ENCODE measurements around the gene MAP4K4.

The MAP4K4 gene

DNA sequence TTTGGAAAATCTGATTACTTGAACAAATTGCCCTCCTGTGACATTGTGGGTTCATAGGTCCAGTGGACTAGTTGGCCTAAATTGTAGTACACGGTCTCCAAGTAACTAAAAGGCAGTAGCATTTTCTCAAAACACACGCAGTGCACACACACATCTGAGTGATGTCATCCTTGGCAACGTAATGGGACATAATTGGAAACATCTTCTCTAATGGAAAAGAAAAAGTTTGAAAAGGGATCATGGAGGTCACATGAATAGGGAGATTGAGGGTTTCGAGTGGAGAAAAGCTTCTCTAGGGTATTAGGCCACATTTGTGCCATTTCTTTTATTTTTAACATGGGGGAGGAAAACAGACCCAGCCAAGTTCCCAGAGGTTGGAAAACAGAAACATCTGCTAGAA lies 93.3 kb downstream of the MAP4K4 start:
- DNase-seq (ENCODE audit: low spot score), result no peak

DNA sequence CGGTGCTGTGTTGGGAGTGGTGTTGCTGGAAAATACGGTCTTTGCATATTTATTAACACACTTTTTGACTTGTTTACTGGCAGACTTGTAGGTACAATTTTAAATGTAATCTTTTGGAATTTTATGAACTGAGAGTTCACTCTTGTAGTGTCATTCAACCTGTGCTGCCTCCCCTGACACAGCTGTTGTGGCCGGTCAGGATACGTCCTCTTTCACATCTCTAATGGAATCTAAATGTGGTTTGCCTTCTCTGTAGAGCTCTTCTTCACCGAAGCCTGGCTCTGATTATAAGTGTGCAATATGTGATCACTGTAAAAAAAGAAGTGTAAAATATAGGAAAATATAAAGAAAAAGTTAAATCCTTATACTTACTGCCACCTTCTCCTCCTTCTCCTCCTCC lies 94.7 kb downstream of the MAP4K4 start:
- DNase-seq (ENCODE audit: low spot score), result no peak

DNA sequence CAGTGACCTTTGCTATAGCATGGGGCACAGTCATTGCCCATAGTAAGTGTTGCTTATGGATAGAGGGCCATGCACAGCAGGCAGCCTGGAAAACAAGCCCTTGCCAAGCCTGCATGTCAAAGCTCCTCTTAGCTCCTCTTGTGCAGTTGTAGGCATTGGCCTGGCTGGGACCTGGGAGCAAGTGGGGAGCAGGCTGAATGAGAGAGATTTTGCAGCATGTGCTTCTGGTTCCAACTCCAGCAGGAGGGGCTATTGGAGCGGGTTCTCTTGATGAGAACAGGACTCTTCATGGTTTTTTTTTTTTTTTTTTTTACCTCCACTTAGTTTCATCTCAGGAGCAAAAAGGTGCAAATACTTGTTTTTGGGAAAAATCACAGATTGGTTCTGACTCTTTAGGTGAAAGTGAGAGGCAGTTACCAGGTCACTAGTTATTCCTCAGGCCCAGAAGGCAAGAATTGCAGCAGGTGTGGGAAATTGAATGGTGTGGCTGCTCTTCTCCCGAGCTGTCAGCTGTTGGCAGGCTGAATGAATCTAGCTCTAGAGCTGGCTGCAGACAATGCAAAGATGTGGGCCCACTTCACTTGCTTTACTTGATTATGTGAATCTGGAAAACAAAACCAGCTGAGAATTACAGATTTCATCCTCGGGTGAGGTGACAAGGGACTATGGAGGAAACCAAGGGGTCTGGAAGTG lies 95.9 kb downstream of the MAP4K4 start:
- no peak for DNase-seq (ENCODE audit: low spot score)

DNA sequence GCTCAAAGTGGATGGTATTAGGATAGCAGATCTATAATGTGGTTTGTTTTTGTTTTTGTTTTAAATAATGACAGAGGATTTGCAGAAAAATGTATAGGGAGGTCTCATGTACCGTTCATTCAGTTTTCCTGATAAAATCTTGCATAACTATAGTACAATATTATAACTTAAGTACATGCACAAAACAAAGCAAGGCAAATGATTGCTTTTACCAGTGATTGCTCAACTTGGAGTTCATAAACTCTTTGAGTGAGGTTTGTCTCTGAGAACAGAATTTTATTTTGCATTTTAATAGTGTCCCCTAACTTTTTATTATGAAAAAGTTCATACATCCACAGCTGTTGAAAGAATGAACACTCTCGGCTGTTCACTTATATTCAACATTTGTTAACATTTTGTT lies 96.6 kb downstream of the MAP4K4 start:
- no peak for DNase-seq (ENCODE audit: low spot score)

DNA sequence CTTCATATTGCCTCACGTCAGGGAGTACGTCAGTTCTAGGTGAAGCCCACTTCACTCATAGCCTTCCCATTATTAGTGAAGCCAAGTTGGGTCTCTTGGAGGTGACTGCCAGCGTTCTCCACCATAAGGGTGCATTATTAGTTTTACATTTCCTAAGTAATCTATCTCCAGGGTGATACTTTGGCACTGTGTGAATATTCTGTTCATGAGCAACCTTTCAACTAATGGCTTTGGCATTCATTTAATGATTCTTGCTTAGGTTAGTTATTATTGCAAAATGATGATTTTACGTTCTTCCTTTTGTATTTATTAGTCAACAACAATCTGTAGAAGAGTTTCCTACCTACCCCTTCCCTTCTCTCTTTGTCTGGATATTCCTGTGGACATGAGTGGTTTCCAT lies 97.5 kb downstream of the MAP4K4 start:
- no peak for DNase-seq (ENCODE audit: low spot score)

DNA sequence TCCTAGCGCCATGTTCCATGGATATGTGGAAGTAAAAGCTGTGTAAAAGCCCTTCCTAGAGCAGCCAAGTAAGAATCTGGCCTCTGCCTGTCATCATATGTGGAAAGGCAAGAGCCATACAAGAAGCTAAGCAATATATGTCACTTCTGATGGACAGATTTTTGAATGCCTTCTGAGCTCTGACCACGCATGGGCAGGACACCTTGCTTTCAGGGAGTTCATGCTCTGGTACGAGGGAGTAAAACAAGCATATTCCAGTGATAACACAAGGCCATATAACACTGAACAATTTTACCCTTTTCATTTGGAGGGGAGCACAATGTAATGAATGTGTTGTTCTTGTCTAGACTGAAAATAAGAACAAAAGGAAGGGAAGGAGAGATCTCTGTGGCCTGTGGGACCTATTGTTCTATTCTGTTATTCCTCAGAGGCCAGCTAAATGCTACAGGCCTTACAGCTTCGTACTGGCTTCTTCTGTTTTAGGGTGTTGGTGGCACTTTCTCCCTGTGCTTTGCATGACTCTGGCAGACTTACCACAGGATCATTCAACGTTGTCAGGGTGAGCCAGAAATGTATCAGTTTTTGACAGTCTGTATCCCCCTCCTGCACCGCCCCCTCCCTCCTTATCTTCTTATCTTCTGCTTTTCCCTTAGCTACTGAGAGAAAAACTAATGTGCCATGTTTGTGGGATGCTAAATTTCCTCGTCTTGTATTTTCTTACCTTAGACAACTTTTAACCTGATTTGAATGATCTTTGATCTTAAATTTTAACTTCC lies 99.5 kb downstream of the MAP4K4 start:
- no peak for DNase-seq (ENCODE audit: low spot score)

DNA sequence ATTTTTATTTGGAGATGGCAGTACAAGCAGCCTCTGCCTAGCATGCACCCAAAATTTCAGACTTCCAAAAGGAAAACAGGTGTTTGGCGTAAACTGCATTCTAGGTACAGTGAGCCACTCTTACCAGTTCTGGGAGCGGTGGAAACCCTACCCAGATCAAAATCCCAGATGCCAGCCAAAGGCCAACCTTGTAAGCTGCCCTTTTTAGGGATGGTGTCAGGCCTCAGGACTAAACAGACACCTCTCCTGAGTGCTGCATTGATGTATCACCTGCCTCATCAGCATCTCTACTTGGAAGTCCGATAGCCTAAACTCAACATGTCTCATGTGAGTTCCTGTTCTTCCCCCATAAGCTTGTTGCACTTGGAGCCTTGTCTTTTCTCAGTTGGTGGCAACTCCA lies 104.0 kb downstream of the MAP4K4 start:
- no peak for DNase-seq (ENCODE audit: low spot score)

DNA sequence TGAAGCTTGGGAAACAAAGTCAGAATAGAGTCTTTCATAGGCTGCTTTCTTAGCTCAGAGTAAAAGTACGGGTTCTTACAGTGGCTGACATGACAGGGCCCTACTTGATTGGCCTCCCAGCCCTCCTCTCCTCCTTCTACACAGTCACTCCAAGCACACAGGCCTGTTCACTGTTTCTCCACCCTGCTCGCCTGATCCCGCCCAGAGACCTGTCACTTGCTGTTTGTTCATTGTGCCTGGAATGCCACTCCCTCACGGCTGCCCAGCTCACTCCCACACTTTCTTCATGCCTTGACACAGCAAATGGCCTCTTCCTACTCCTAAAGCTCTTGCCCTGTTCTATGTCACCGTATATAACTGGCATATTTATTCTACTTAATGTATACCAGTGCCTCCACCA lies 104.8 kb downstream of the MAP4K4 start:
- peak; percentile 43 for DNase-seq (ENCODE audit: low spot score)

DNA sequence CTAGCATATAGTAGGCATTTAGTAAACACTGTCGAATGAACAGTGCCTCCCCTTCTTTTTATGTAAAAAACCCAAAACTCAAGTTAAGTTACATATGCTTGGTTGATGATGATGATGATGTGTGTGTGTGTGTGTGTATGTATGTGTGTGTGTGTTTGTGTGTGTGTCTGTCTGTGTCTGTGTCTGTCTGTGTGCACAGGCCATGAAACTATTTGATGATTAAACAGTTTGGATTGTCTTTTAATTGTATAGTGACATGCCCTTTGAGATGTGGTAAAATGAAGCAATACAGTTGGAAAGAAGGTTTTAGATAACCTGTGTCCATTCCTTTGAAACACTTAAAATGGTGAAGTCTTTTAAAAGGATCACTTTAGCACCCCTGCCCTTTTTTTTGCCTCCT lies 105.6 kb downstream of the MAP4K4 start:
- no peak for DNase-seq (ENCODE audit: low spot score)

DNA sequence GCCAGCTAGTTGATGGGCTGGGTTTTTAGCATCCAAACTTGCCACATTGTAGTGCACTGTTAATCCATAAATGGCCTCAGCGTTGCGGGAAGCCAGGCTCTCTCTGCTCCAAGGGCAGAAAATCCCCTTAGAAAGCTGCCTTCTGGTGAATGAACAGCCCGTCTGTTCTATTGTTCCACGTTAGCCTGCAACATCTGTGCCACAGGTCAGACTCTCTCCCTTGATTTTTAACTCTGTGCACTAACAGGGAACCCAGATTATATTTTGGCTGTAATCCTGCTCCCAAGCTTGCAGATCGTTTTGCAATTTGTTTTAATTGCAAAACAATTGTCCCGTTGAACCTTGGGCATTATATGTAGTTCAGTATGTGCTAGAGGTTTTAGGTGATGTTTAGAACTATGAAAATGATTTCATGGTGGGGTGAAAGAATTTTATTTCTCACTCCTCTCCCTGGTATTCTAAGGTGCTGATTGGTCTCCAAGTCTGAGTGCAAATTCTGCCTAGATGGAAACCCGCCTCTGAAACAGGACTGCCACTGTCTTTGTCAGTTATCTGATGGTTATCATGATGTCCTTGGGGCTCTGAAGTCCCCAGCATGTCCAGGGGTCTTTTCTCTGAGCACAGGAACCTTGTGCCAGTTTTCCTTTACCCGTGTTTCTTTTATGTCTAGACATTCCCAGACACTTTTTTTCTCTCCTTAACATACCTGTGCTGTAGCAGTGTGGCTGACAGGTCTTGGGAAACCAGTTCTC lies 106.6 kb downstream of the MAP4K4 start:
- peak; percentile 48 for DNase-seq (ENCODE audit: low spot score)

DNA sequence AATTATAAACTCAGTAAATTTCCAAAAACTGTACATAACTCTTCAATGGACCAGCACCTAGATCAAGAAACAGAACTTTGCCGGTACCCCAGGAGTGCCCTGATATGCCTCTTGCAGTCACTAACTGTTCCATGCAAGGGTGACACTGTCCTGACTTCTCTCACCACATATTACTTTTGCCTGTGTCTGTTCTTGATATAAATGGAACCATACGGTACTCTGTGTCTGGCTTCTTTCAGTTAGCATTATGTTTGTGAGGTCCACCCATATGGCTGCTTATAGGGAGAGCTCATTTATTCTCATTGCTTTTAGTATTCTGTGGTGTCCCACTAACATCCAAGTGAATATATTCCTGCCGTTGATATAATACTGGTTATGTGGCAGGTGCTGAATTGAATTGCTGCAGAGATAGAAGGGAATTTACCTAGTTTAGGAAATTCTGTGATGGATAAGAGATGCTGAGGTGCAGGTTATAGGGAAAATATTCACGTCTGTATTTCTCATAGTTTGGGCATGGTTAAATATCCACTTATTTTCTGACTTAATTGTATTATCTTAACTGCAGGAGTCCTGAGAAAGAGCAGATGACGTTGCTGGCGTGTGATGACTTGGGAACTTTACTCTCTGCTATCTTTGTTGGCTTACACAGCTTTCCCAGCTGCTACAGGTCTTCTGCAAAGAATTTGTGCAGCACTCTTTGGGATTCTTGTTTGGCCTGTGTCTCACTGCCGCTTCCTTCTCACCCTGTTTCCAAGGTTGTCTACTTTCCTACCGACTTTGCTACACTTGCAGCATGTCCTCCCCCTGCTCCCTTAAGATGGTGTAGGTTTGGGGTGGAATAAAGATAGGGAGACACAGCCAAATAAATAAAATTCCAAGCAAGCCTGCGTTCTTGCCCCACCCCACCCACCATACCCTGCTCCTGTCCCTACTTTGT lies 107.9 kb downstream of the MAP4K4 start:
- no peak for DNase-seq (ENCODE audit: low spot score)

DNA sequence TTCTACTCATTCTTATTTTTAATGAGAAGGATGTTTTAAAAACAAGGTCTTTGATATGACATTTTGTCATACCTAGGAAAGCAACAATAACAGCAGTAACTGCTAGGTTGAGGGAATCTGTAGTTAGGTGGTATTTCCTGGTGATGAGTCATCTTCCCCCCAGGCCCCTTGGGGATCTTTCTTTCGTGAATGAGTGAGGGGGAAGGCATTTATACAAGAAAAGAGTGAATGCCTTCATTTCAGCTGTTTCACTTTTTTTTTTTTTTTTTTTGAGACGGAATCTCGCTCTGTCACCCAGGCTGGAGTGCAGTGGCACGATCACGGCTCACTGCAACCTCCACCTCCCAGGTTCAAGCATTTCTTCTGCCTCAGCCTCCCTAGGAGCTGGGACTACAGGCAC lies 108.6 kb downstream of the MAP4K4 start:
- peak; percentile 93 for DNase-seq (ENCODE audit: low spot score)

DNA sequence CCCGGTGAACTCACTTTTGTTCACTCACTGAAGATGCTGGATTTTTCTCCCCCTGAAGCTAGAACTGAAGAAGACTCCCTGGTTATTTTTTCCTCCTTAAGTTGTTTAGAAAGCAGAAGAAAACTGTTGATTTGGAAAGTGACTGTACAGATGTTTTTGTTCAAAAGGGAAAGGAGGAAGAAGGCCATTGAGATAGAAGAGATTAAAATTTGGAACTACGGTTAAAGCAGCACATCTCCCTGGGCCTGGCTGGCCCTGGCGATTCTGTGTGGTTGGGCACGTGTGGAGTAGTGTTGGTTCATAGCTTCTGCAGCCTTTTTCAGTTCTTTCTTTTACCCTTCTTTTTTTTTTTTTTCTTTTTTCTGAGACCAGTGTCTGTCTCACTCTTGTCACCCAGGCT lies 109.2 kb downstream of the MAP4K4 start:
- DNase-seq (ENCODE audit: low spot score), result no peak

DNA sequence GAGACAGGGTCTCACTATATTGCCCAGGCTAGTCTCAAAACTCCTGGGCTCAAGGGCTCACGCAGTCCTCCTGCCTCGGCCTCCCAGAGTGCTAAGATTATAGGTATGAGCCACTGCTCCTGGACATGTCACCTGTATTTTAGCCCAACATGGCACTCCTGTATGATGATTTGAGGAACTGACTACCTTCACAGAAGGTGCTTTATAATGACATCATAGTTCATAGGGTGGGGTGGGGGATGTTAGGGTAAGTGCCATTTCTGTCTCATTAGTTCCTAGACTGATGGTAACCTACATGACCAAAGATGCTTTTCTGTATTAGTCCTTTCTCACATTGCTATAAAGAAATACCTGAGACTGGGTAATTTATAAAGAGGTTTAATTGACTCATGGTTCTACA lies 109.7 kb downstream of the MAP4K4 start:
- no peak for DNase-seq (ENCODE audit: low spot score)

DNA sequence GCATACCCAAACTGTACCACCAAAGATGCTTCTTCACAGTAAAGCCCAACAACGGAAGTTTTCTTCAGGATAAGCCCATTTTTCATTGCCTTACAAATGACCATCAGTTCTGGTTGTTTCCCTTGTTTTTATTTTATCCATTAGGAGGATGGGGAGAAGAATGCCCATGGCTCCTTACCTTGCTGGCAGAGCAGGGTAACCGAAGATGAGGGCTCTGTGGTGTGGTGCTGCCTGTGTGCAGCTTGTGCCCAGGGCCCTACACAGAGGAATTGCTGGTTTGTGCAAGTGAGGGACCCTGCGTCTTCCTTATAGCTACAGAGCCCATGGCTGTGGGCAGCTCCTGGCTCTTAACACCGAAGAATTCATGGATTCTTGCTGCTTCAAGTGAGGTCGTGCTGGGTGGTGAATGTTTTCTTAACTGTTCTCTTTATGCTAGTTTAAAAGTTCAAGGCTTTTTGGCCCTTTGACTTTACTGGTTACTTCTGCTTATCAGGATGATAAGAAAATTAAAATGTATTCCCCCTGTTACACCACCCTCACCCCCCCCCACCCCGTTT lies 110.6 kb downstream of the MAP4K4 start:
- DNase-seq (ENCODE audit: low spot score), result no peak

DNA sequence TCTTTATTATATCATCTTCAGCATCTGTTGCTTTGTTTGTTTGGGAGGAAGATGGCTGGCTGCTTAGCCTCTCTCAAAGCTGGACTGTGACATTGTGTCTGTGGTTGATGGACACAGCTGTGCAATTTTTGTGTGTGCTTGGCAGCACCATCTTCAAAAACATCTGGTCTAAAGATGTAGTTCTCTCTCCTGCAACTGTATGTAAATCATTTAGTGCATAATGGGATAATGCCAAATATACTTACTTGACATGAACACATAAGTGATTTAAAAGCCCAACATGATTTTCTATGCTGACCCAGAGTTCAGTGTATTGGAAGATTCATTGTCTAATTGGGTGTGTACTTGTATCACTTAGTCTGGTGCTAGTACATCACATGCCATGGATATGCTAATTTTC lies 112.2 kb downstream of the MAP4K4 start:
- no peak for DNase-seq (ENCODE audit: low spot score)

DNA sequence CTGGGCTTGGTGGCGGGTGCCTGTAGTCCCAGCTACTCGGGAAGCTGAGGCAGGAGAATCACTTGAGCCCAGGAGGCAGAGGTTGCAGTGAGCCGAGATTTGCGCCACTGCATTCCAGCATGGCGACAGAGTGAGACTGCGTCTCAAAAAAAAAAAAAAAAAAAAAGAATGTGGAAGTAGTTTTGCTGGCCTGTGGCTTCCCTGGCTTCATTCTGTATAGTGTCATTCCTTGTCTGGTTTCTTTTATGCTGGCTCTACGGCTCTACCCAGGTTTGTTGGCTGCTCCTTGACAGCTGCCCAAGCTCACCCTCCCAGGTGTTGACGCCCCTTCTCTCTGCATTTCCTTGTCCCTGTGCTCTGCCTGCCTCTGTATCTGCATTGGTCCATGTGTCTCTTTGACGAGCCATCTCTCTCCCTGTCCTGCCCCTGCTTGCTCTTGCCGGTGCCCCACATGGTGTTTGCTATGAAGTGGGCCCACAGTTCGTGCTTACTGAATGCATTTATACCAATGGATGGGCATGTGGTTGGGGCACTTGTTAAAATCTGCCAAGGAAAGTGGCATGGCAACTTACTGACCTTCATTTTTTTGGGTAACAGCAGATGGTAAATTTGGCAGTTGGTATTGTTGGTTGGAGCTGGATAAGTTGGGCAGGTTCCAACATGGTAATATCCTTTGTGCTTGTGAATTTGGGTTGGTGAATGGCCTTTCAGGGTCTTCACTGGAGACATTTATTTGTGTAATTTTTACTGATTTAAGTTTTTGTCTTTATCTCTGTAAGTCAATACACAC lies 113.9 kb downstream of the MAP4K4 start:
- no peak for DNase-seq (ENCODE audit: low spot score)

DNA sequence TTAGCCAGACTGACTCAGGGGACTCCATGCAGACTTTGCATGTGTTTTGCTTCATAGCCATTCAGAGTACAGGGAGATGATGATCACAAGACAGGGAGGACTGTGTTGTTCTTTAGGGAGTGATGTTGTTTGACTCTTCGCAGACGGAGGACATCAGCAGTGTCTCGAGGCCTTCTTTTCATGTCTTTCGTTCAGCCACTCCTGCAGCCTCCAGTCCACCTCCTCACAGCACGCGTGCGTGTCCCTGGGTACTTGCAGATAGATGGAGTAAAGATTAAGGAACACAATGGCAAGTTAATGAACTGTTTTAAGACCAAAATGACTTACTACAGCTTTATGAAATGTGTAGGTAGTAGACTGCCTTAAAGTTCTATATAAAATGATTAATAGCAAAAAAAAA lies 114.7 kb downstream of the MAP4K4 start:
- no peak for DNase-seq (ENCODE audit: low spot score)

DNA sequence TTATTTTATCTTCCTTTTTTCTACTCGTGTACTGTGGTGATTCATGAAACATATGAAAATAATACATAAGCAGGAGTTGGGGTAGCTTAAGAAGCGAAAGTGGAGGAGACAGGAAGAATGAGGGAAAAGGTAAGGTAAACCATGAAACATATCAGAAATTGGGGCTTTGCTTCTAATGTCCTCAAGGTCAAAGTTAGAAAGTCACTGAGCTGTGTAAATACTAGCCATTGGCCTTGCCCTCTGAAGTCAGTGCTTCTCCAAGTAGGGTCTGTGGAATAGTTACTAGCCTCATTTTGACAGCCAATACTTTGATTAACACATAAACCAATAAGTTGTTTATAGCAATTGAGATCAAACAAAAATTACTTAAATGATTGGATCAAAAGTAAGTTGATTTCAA lies 117.2 kb downstream of the MAP4K4 start:
- no peak for DNase-seq (ENCODE audit: low spot score)

DNA sequence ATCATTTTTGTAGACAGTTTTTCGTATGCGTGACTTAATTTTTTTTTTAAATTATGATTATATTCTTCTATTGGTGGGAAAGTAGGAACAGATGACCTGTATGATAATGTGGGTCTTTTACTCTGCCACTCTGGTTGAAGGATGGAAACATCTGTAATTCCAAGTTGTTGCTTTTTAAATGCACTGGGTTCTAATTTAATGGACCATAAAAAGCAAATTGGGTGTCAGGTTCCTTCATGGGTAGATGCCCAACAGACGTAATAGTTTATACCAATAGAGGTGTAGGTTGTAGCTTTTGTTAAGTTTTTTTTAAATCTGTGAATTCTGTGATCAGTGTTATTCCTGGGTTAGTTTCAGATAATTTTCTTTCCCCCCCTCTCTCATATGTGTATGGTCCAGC lies 117.6 kb downstream of the MAP4K4 start:
- DNase-seq (ENCODE audit: low spot score), result no peak
